ENCODE data around the gene BCL11A. TPM values are rescaled to one million over a fixed set of nuclear protein-coding genes. Genes with fewer than 3 reads are reported as not detected.
A peak's percentile ranks its signal among the peaks of the same experiment; 100 is the strongest.

Gene BCL11A
- total RNA-seq, 4 donors from 2014 or later = 23.9 to 46.2 (median 33.8) TPM

- Histone ChIP-seq H3K9me3 (no peaks in the 10 kb centered on the region), H3K27me3 (no peaks in the 10 kb centered on the region), H3K4me3 (no peak overlapping the region), H3K27ac (peak overlapping the region in 1 of 4 donors; percentile 5), H3K4me1 (peaks cover 0 to 74% (median 3%) of the 10 kb centered on the region in 3 donors), H3K36me3 (no peaks in the 10 kb centered on the region)
- intact Hi-C loops (cut with DNase I) = no loop called here
- no peak for TF ChIP-seq CTCF (IDR thresholded peaks at IDR 0.05)
- no peak for TF ChIP-seq POLR2A (IDR thresholded peaks at IDR 0.05)
- DNase-seq = no peak
- 82% methylated on average over 5 of the region's 5 CpGs for WGBS, 2 donors
Observed at GRCh38 chr2:60472663-60473289, 80.7 kb downstream of the BCL11A start.

GRCh38 chr2:60472041-60472440 is 81.4 kb downstream of the BCL11A start:
- H3K4me1 ChIP-seq = peaks cover 0 to 69% (median 0%) of the 10 kb centered on the region in 3 donors
- no peaks in the 10 kb centered on the region for H3K36me3 ChIP-seq
- TF ChIP-seq POLR2A (IDR thresholded peaks at IDR 0.05) (no peak), CTCF (IDR thresholded peaks at IDR 0.05) (no peak)
- DNase-seq = no peak
- H3K27me3 ChIP-seq = no peaks in the 10 kb centered on the region
- H3K27ac ChIP-seq = peak overlapping the region in 1 of 4 donors; percentile 5
- WGBS, 2 donors = 63 to 85% methylated on average over 5 of the region's 5 CpGs
- no peaks in the 10 kb centered on the region for H3K9me3 ChIP-seq
- H3K4me3 ChIP-seq = no peak overlapping the region
- intact Hi-C loops (cut with DNase I) = no loop called here

GRCh38 chr2:60470340-60470739 is 83.1 kb downstream of the BCL11A start:
- TF ChIP-seq CTCF (IDR thresholded peaks at IDR 0.05) = no peak
- TF ChIP-seq POLR2A (IDR thresholded peaks at IDR 0.05) = no peak
- intact Hi-C loops (cut with DNase I) = no loop called here
- Histone ChIP-seq H3K27me3 (no peaks in the 10 kb centered on the region), H3K36me3 (no peaks in the 10 kb centered on the region), H3K9me3 (no peaks in the 10 kb centered on the region), H3K27ac (no peak overlapping the region), H3K4me3 (no peak overlapping the region), H3K4me1 (peaks cover 0 to 66% (median 5%) of the 10 kb centered on the region in 3 donors)
- WGBS, 2 donors = 76 to 91% methylated on average over 4 to 5 of the region's 5 CpGs
- no peak for DNase-seq

- no peak for DNase-seq
- H3K27ac ChIP-seq = peak overlapping the region in 1 of 4 donors; percentile 0
- peaks cover 0 to 69% (median 5%) of the 10 kb centered on the region in 3 donors for H3K4me1 ChIP-seq
- no peak overlapping the region for H3K4me3 ChIP-seq
- intact Hi-C loops (cut with DNase I) = no loop called here
- 82 to 85% methylated on average over 6 of the region's 6 CpGs for WGBS, 2 donors
- no peaks in the 10 kb centered on the region for H3K9me3 ChIP-seq
- TF ChIP-seq CTCF (IDR thresholded peaks at IDR 0.05) (no peak), POLR2A (IDR thresholded peaks at IDR 0.05) (no peak)
- H3K27me3 ChIP-seq = no peaks in the 10 kb centered on the region
- no peaks in the 10 kb centered on the region for H3K36me3 ChIP-seq
Observed at GRCh38 chr2:60469536-60470317, 83.7 kb downstream of the BCL11A start.

GRCh38 chr2:60468382-60469085 is 84.9 kb downstream of the BCL11A start:
- DNase-seq = no peak
- Histone ChIP-seq H3K27me3 (no peaks in the 10 kb centered on the region), H3K36me3 (no peaks in the 10 kb centered on the region), H3K27ac (peak overlapping the region in 2 of 4 donors; percentile 22 to 45), H3K9me3 (no peaks in the 10 kb centered on the region), H3K4me3 (no peak overlapping the region), H3K4me1 (peaks cover 0 to 70% (median 5%) of the 10 kb centered on the region in 3 donors)
- intact Hi-C loops (cut with DNase I) = no loop called here
- no peak for TF ChIP-seq CTCF (IDR thresholded peaks at IDR 0.05)
- no peak for TF ChIP-seq POLR2A (IDR thresholded peaks at IDR 0.05)
- WGBS, 2 donors = 57 to 61% methylated on average over 7 of the region's 7 CpGs

All from esophagus squamous epithelium (tissue), 5 donors.